Measurements from ENCODE around the gene ENHO. TPM values are rescaled to one million over a fixed set of nuclear protein-coding genes. Genes with fewer than 3 reads are reported as not detected.

ENHO gene
- total and polyA plus RNA-seq, 7 donors, result 0.20 to 1.2 (median 0.37) TPM; not detected in 1

GRCh38 chr9:34520505-34521385 lies 2.0 kb downstream of the ENHO start:
- Histone ChIP-seq H3K36me3 (ENCODE audit: insufficient read depth in 1 of 2, low read depth in 1 of 2) (no peaks in the 10 kb centered on the region), H3K27me3 (ENCODE audit: insufficient read depth in 3 of 3, low read length in 2 of 3) (peaks cover 0 to under 1% (median 0%) of the 10 kb centered on the region in 3 donors), H3K27ac (no peak overlapping the region), H3K9me3 (no peaks in the 10 kb centered on the region), H3K4me1 (peaks cover 6% of the 10 kb centered on the region), H3K4me3 (no peak overlapping the region)
- intact Hi-C loops (cut with DNase I), result no loop called here
- ATAC-seq (no peak), DNase-seq (no peak)
- 88 to 91% (median 90%) methylated on average over 6 of the region's 6 CpGs for WGBS, 3 donors
- no peak for TF ChIP-seq CTCF (IDR thresholded peaks at IDR 0.05)

DNA sequence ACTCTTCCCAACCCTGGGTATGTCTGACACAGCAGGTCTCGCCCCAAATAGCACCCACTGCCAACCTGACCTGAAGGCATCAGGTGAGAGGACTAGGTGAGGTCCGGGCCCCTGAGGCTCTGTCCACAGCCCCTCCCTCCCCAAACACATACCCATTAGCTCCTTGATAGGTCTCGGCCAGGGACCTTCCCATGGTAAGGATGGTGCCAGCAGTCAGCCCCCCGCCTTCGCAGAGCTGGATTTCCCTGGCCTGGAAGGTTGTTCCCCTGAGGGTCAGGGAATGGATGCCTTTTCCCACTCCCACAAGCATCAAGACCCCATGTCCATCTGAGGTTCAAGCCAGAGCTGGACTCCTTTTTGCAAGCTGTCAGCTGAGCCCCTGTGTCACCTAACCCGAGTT lies 2.7 kb downstream of the ENHO start:
- intact Hi-C loops (cut with DNase I), result no loop called here
- no peak overlapping the region for H3K4me3 ChIP-seq
- H3K27ac ChIP-seq, result no peak overlapping the region
- 83 to 90% (median 87%) methylated on average over 6 of the region's 6 CpGs for WGBS, 3 donors
- no peaks in the 10 kb centered on the region for H3K9me3 ChIP-seq
- no peak for DNase-seq
- ATAC-seq, result no peak
- no peaks in the 10 kb centered on the region for H3K36me3 ChIP-seq (ENCODE audit: insufficient read depth in 1 of 2, low read depth in 1 of 2)
- no peak for TF ChIP-seq CTCF (IDR thresholded peaks at IDR 0.05)
- no peaks in the 10 kb centered on the region for H3K27me3 ChIP-seq (ENCODE audit: insufficient read depth in 3 of 3, low read length in 2 of 3)
- peaks cover 6% of the 10 kb centered on the region for H3K4me1 ChIP-seq

- H3K27me3 ChIP-seq (ENCODE audit: insufficient read depth in 3 of 3, low read length in 2 of 3), result no peaks in the 10 kb centered on the region
- H3K27ac ChIP-seq, result no peak overlapping the region
- no peak for ATAC-seq
- TF ChIP-seq CTCF (IDR thresholded peaks at IDR 0.05), result no peak
- DNase-seq, result no peak
- H3K4me1 ChIP-seq, result peaks cover 6% of the 10 kb centered on the region
- WGBS, 3 donors, result 86 to 93% (median 90%) methylated on average over 2 of the region's 2 CpGs
- no peaks in the 10 kb centered on the region for H3K9me3 ChIP-seq
- intact Hi-C loops (cut with DNase I), result no loop called here
- no peak overlapping the region for H3K4me3 ChIP-seq
- H3K36me3 ChIP-seq (ENCODE audit: insufficient read depth in 1 of 2, low read depth in 1 of 2), result no peaks in the 10 kb centered on the region
These were observed 3.3 kb downstream of the ENHO start for GRCh38 chr9:34519321-34520020.

DNA sequence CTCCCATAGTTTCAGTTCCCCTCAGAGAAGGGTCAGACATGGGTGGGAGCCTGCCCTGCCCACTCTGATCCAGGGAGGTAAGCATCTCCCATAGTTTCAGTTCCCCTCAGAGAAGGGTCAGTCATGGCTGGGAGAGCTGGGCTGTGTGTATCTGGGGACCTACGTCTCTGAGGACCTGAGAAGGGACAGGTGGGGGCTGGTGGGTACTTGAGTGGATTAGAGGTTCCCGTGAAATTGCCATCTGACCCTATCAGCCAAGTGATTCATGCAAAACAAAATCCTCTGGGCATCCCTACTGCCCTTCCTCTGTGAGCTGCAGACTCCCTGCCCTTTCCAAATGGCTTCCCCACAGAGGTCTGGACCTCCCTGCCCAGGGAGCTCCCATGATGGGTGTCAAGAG lies 3.9 kb downstream of the ENHO start:
- DNase-seq (no peak), ATAC-seq (no peak)
- H3K27ac ChIP-seq, result no peak overlapping the region
- 63 to 75% (median 70%) methylated on average over 2 of the region's 2 CpGs for whole genome bisulfite sequencing, 3 donors
- H3K9me3 ChIP-seq, result no peaks in the 10 kb centered on the region
- intact Hi-C loops (cut with DNase I), result no loop called here
- H3K27me3 ChIP-seq (ENCODE audit: insufficient read depth in 3 of 3, low read length in 2 of 3), result no peaks in the 10 kb centered on the region
- H3K4me1 ChIP-seq, result peaks cover 6% of the 10 kb centered on the region
- H3K4me3 ChIP-seq, result no peak overlapping the region
- no peak for TF ChIP-seq CTCF (IDR thresholded peaks at IDR 0.05)
- no peaks in the 10 kb centered on the region for H3K36me3 ChIP-seq (ENCODE audit: insufficient read depth in 1 of 2, low read depth in 1 of 2)
